ENCODE measurements around the gene OSBPL9. TPM values are rescaled to one million over a fixed set of nuclear protein-coding genes. Genes with fewer than 3 reads are reported as not detected.

Gene OSBPL9, protein sequence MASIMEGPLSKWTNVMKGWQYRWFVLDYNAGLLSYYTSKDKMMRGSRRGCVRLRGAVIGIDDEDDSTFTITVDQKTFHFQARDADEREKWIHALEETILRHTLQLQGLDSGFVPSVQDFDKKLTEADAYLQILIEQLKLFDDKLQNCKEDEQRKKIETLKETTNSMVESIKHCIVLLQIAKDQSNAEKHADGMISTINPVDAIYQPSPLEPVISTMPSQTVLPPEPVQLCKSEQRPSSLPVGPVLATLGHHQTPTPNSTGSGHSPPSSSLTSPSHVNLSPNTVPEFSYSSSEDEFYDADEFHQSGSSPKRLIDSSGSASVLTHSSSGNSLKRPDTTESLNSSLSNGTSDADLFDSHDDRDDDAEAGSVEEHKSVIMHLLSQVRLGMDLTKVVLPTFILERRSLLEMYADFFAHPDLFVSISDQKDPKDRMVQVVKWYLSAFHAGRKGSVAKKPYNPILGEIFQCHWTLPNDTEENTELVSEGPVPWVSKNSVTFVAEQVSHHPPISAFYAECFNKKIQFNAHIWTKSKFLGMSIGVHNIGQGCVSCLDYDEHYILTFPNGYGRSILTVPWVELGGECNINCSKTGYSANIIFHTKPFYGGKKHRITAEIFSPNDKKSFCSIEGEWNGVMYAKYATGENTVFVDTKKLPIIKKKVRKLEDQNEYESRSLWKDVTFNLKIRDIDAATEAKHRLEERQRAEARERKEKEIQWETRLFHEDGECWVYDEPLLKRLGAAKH
- 102 and 199 TPM in 2 replicates for total RNA-seq (ENCODE audit: low replicate concordance)

DNA sequence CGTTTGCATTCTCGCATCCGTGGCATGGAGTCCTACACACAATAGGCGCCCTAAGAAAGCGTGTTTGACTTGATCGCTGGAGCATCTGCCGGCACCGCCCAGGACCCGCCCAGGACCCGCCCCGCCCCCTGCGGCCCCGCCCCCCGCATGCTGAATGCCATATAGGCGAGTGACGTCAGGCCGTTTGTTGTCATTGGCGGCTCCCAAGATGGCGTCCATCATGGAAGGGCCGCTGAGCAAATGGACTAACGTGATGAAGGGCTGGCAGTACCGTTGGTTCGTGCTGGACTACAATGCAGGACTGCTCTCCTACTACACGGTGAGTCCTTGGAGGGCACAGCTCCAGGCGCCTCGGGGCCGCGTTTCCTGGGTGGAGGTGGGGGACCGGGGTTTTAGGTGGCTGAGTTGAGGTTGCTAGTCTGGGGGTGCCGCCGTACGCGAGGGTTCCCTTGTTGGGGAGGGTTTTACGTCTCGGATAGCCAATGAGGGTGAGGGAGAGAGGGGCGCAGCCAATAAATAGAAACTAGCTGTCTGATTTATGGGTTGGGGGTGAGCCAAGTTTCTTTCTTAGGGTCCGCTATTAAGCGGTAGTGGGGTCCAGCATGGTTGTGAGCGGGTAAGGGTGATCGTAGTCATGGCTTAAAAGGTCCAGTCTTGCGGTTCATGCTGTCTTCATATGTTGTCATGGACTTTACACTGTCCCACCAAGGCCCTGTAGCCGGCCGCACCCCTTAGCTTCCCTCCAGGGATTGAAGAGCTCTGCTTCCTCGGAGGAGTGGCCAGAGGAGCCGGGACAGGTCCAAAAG is at the start of gene OSBPL9:
OSBPL9 (plus strand) TSS at position 190 of the 806 bp plus-strand sequence; CDS start at position 209, 19 bp downstream.

Other genes starting within 250 kb of the OSBPL9 start
- gene EPS15, start 97.8 kb upstream of the OSBPL9 start, total RNA-seq (ENCODE audit: low replicate concordance), result 32.2 and 82.3 TPM in 2 replicates